Measurements from ENCODE around the gene BIN1.

BIN1 gene

DNA sequence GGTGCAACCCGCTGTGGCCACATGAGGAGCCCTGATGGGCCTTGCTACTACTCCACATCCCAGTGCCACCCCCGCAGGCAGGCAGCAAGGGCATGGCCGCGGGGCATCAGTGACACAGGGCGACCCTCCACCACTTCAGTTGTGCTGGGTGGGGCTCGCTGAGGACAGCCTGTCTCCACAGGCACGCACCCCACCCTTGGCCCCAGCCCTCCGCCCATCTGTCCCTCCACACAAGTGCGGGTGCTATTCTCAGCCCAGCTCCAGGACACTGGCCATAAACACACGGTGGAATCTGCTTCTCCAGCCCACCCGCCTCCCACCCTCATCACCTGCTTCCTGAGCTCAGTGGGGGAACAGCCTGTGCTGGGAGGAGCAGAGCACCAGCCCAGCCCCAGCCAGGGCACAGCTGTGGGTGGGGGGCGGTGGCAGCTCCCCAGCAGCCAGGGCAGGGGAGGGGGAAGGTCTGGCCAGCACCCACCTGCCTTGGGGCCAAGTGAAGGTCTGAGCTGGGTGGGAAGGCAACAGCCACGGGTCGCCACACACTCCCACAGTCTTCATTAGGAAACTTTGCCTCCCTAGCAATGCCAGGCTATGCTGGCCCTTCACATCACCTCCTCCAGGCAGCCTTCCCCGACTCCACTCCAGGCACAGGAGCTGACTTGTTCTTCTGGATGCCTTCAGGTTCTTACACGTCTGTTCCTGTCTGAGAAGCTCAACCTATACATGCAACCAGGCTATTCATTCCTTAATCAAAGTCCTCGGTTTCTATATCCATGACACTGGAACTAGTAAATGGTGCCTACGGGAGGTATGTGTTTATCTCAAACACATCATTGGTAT, 16.5 kb downstream of the BIN1 start:
- DNase-seq (ENCODE audit: low read depth): no peak

- DNase-seq (ENCODE audit: low read depth): no peak
Measured at GRCh38 chr2:127089478-127090235, 17.3 kb downstream of the BIN1 start.

DNA sequence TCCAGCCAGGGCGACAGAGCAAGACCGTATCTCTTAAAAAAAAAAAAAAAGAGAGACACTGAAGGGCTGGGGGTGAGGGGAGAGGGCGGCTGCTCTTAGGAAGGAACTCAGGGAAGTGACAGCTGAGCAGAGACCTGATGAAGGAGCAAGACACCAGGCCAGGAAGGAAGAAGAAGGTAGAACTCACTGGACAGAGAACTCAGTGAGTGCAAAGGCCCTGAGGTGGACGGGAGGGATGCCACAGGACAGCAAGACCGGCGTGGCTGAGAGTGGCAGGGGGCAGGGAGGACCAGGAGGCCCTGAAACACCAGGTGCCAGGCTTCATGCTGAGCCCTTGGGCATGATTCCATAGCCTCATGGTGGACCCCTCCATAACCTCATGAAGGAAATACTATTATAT, 18.2 kb downstream of the BIN1 start:
- no peak for DNase-seq (ENCODE audit: low read depth)

- no peak for DNase-seq (ENCODE audit: low read depth)
Measured at GRCh38 chr2:127087791-127088495, 19.0 kb downstream of the BIN1 start.

DNA sequence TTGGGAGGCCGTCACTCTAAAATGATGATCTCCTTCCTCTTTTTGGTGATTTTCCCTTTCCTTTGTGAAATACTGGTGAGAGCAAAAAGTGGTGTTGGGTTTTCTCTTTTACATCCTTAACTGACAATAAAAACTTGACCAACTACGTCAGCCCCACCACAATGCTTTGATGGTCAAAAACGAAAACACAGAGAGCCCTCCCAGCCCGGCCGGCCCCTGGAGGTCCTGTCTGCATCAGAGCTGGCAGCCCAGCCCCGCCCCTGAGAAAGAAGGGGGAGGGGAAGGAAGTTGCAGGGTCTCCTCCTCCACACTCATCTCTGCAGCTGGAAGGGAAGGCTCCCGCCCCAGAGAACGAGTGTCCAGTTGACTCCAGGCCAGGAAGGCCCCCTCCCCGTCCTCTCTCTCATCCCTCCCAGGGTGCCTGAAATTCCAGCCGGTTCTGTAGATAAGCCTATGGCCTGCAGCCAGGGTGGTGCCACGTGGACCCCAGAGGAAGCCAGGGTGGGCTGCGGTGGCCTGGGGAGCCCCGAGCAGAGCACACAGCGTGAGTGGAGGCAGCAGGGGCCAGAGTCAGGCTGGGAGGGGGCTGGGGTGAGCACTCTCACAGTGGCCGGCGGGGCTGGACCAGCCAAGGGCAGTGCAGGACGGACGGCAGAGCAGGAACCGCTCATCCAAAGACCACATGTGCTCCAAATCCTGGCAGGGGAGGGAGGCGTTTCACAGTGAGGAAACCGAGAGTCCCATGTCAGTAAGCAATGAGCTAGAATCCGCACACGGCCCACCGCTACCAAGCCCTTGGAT, 19.8 kb downstream of the BIN1 start:
- peak; percentile 88 for DNase-seq (ENCODE audit: low read depth)

DNA sequence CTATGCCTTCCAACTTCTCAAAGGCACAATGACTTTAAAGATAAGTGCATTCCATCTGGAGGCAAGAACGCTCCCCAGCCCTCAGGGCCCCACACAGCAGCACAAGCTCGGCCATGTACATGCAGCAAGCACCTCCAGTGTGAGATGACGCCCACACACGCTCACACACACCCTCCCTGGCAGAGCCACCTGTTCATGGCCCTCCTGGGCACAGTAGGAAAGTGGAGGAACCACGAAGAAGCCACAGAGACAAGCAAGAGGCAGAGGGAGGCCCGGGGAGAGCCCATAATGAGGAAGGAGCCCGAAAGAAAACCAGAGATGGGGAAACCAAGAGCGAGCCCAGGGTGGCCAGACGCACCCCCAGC, 21.7 kb downstream of the BIN1 start:
- DNase-seq (ENCODE audit: low read depth): no peak

- peak; percentile 31 for DNase-seq (ENCODE audit: low read depth)
Measured at GRCh38 chr2:127084611-127085316, 22.2 kb downstream of the BIN1 start.

- DNase-seq (ENCODE audit: low read depth): peak; percentile 96
Measured at GRCh38 chr2:127083819-127084503, 23.0 kb downstream of the BIN1 start.

- DNase-seq (ENCODE audit: low read depth): peak; percentile 69
Measured at GRCh38 chr2:127082974-127083373, 24.0 kb downstream of the BIN1 start.

- DNase-seq (ENCODE audit: low read depth): peak; percentile 50
Measured at GRCh38 chr2:127081826-127082633, 24.9 kb downstream of the BIN1 start.

DNA sequence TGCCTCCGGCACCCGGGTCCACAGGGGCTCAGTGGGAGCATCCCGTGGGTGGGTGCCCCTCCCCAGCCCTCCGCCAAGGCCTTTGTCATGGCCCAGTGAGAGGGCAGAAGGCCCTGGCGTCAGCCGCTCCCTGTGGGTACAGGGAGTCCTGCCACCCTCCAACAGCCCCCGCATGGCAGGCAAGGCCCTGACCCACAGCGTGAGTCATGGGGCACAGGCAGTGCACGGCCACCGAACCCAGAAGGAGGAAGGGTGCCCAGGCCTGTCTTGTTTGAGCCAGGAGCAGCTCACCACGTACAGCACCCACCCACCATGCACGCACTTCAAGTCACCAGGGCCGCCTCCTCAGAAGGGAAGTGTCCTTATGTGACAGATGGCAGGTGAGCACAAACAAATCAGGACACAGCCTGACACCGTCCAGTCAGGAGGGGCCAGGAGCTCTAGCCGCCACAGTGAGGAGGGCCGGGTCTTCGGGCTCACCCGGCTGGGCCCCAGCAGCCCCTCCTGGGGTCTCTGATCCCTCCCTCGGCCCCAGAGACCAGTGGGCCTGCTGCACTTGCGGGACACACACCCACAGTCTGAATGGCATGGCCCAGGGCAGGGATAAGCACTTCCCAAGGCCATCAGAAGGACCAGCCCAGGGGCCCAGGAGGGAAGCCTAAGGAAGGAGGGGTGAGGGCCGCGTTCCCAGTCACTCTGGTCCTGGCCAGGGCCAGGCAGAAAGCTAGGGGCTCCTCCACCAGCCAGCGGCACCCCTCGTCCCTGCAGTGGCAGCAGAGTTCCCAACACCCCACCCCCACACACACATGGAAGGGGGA, 25.8 kb downstream of the BIN1 start:
- no peak for DNase-seq (ENCODE audit: low read depth)

DNA sequence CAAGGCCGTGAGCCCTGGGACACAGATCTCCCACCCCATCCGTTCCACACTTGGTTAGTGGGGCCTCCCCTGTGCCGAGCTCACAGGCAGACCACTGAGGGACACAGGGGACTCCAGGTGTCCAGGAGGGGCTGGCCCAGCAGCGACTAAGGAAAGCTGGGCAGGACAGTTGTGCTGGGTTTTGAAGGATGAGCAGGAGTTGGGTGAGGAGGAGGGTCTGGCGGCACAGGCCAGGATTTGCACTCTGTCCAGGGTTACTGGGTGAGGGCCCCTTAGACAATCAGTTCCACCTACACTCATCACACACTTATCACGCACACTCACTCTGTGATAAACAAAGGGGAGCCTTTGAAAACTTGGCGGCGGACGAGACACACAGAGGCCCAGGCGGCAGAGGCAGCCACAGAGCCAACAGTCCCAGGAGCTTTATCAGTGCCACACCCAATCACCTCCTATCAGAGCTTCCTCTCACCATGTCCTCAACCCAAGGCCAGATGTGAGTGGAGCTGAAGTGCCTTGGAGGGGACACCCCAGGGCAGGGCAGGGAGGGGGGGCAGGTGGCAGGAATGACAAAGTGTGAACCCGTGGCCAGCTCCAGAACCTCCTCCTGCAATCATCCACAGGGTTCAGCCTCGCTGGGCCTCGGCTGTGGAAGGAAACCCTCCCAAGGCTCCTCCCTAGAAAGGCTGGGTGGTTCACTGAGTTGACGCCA, 26.6 kb downstream of the BIN1 start:
- DNase-seq (ENCODE audit: low read depth): no peak

GRCh38 chr2:127079358-127079920, 27.5 kb downstream of the BIN1 start:
- no peak for DNase-seq (ENCODE audit: low read depth)

- DNase-seq (ENCODE audit: low read depth): no peak
Measured at GRCh38 chr2:127078666-127079270, 28.2 kb downstream of the BIN1 start.

DNA sequence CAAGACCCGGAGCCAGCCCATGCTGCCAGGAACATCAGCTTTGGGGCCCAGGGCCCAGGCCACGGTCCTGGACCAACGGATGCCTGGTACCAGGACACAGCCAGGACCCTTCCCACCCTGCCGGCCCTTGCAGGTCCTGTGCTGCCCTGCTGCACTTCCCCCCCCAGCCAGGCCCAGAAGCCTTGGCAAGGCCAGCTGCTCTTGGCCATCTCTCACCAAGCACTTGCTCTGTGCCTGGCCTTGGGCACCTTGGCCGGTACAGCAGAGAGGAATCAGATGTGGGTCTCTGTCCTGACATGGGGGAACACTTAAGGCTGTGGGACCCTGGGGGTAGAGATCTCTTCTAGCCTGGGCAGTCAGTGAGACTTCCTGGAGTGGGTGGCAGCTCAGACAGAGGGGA, 28.9 kb downstream of the BIN1 start:
- DNase-seq (ENCODE audit: low read depth): no peak

DNA sequence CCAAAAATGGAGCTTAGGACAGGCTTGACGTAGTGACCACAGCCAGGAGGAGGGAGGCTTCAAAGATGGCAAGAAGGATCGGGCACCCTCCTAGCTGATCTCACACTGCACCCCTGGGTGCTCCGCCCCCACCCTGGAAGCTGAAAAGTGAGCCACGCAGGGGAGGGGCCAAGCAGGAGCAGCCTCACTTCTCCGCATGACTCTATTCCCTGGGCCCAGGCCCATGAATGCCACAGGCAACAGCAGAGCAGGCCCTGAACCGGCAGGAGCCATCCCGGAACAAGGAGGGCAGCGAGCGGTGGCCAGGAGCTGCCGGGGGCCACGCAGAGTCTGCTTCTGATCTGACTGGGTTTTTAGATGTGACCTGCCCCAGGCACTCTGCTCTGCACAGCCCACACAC, 30.0 kb downstream of the BIN1 start:
- no peak for DNase-seq (ENCODE audit: low read depth)

GRCh38 chr2:127076290-127076689, 30.7 kb downstream of the BIN1 start:
- DNase-seq (ENCODE audit: low read depth): no peak

DNA sequence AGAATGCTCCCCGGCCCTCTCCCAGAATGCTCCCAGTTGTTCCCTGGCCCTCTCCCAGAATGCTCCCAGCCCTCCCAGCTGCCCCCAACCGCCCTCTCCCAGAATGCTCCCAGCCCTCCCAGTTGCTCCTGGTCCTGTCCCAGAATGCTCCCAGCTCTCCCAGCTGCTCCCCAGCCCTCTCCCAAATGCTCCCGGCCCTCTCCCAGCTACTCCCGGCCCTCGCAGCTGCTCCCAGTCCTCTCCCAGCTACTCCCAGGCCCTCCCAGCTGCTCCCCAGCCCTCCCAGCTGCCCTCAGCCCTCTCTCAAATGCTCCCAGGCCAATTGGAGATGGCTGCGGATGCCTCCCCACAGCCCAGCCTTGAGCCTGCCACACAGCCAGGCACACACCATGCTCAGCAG, 31.1 kb downstream of the BIN1 start:
- no peak for DNase-seq (ENCODE audit: low read depth)

Measured in iris pigment epithelial cell (primary cell).